ENCODE results near the gene FAM240A. TPM values are rescaled to one million over a fixed set of nuclear protein-coding genes. Genes with fewer than 3 reads are reported as not detected.

The FAM240A gene
- total RNA-seq, 1 donor from 2014 or later = not detected

GRCh38 chr3:46662771-46663551, 50.6 kb downstream of the FAM240A start:
- peak; percentile 38 for DNase-seq (ENCODE audit: low read depth)

DNA sequence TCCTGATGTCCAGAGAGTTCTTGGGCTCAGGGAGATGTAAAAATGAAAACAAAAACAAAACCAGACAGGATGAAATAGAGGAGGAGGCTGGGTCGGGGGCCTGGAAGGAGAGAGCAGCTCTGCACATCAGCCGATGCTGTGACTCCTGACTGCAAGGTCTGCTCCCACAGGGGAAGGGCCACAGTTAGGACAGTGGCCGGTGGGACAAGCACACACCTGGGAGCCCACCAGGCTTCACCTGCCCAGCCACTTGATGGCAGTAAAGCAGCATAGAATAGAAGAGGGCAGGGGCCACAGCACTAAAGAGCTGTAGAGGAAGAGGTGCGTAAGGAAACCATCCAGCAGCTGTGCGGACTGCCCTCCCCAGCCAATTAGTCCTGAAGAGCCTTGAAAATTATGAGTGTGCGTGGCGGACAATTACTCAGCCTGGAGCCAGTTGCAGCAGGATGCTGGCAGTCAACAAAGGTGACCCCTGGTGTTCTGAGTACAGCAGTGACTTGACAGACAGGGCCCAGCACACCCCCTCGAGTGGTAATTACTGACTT, 51.3 kb downstream of the FAM240A start:
- DNase-seq (ENCODE audit: low read depth) = peak; percentile 55

- DNase-seq (ENCODE audit: low read depth) = no peak
Observed at GRCh38 chr3:46664188-46664970, 52.1 kb downstream of the FAM240A start.

- DNase-seq (ENCODE audit: low read depth) = no peak
Observed at GRCh38 chr3:46664971-46665762, 52.8 kb downstream of the FAM240A start.

DNA sequence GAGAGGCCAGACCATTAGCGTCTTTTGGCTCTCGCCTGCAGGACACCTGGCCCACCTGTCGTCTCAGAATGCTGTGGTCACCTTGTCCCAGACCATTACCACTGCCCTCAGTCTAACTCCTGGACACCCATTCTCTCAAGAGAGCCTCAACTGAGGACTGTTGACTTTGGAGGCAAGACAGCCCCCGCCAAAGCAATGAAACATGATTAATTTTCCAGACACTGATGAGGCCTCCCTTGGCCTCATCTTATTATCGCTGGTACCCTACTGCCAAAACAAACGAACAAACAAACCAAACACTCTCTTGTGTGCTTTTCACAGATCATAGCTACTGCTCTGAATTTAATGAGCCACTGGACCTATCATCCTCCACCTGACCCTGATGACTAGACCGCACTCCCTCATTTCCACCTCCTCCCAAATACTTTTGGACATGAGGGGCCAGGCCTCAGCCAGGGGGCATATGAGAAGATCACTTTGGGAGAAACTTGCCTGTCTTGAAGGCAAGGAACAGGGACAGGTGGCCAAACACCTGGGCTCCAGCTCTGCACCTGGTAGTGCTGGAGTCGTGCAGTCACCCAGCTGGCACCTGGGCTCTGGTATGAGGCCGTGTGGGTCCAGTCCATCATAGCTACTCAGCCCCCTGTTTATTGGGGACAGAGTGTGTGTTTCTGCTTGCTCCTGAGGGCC, 53.6 kb downstream of the FAM240A start:
- no peak for DNase-seq (ENCODE audit: low read depth)

GRCh38 chr3:46666453-46666845, 54.1 kb downstream of the FAM240A start:
- DNase-seq (ENCODE audit: low read depth) = no peak

DNA sequence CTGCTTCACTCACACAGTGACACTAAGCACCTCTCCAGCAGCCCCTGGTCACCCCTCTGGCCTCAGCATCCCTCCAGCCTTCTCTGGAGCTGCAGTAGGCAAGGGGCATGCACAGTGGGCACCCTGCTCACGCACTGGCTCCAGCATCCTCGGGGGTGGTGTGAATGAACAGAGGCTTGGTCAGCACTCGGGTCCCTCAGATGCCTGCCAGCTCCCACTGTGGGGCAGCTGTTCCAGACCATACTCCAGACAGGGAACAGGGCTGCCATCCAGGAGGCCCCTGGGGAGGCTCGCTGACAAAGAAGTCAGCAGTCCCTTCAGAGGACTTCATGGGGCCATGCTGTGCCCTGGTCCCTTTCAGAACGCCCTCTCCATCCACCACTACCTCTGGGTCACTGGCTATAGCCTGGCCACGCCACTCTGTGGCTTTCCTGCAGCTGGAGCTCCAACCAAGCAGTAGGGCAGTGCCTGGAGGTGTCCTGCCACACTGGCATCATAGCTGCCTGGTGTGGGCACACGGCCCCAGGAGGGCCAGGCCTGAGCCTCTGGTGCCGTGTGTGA, 54.8 kb downstream of the FAM240A start:
- no peak for DNase-seq (ENCODE audit: low read depth)

GRCh38 chr3:46667657-46668056, 55.3 kb downstream of the FAM240A start:
- no peak for DNase-seq (ENCODE audit: low read depth)

DNA sequence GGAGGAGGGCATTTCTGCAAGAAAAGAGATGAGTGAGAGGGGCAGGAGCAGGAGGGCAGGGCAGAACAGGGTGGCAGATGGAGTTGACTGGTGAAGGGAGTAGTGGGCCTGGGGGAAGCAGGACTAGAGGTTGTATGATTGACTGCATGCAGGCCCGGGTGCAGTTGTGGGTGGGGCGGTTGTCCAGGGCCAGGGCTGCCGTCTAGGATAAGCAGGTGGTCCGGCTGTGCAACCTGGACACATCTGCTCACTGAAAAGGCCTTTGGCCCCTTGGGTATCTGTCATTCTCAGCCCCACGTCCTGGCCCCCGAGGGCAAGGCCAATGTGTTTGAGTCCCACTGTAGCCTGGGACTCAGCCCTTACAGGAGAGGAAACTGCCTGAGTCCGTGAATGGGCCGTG, 55.8 kb downstream of the FAM240A start:
- no peak for DNase-seq (ENCODE audit: low read depth)

DNA sequence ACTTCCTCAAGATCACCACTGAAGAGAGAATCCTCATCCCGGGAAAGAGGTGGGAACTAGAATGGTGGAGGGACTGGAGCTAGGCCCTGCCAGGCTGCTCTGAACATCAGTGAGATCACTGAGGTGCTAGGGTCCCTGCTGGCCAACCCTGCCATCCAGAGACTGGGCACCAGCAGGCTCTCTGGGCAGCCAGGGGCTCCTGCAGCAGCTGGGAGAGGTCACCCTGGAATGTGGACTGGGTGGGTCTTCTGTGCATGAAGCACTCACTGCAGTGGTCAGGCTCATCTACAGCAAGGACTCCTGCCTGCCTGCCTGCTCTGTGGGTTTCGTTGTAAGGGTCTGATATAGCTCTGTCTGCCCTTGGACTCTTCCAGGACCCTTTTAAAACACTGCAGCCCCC, 56.3 kb downstream of the FAM240A start:
- no peak for DNase-seq (ENCODE audit: low read depth)

GRCh38 chr3:46669191-46669999, 57.1 kb downstream of the FAM240A start:
- DNase-seq (ENCODE audit: low read depth) = no peak

DNA sequence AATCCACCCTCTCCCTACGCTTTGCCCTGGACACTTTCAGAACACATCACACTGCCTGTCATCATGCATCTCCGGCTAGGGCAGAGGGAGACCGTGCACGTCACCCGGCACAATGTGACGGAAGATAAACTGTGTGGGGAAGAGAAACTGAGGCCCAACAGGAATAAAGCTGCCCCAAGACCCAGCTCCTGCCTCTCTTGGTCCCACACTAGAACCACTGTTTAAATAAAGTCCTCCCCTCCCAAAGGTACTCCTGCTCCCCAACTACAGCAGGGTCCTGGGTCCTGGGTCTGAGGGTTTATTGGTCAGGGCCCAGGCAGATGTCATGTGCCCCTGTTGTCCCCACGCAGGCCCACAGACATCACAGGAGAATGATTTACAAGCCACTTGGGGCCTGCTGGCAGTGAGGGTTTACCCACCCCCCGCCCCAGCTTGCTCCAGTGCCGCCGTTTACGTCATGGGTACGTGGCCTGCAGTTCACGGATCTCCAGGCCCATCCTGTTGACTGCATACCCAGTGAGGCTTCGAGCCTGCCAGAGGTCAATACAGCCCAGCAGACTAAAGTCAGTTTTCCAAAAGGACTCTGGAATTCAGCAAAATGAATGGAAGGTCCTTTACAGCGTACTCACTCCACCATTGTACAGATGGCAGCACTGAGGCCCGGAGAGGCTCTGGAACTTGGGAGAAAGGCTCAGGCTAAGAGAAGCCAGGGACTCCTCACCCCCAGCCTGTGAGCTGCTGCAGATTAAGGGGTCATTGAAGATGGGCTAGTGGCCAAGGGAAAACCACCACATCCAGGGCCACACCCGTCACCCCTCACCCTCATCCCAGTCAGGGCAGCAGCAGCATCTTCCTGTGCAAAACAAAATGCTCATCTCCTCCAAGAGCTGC, 57.9 kb downstream of the FAM240A start:
- no peak for DNase-seq (ENCODE audit: low read depth)

DNA sequence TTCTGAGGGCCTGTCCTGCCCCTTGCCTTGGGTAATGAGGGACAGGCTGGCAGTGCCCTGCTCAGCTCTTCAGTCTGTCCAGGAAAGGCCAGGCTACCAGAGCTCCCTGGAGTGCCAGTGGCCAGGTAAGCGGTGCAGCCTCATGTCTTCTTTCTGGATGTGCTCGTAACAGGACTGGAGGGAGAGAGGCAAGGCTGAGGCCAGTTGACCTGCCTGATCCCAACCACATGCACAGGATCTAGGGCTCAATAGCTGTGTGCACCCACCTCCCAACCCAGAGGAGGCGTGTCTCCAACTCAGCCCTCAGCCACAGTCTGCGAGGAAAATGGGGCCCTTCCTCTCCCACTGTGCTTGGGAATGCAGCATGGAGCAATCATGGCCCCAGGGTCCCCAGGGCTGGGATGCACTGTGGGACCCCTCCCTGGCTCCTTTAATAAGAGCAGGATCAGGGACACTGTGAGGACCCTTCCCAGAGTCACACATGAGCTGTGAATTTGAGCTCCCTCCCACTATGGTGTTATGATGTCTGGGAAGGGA, 58.6 kb downstream of the FAM240A start:
- DNase-seq (ENCODE audit: low read depth) = no peak

DNA sequence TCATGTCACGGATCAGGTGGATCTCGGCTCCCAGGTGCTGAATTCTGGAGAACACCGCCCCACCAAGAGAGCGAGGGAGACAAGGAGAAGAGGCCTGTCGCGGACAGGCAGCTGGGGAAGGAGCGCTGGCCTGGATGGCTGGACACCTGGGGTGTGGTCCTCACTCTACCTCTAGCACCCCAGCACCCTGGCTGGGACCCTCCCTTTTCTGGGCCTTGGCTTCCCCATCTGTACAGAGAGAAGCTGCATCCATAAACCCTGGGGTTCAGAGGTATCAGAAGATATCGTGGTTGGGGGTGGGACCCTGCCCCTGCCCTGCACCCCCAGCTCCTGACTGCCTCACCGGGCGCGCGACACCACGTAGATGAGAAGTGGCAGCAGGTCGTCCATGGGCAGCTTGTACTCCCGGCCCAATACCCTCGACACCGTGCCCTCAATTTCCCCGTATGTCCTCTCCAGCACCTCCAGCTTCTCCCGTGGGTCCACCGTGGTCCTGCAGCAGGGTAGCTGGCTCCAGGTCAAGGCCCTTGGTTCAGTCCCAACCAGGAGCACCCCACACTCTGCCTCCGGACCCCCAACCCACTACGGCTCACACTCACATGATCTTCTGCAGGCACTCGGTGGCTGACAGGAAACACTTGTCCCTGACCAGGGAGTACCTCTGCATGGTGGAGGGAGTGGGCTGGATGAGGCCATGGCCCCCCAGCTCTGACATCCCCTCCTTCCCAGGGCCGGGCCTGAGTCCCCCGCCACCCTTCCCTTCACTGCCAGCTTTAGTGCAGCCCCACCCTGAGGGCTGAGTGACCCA, 59.4 kb downstream of the FAM240A start:
- DNase-seq (ENCODE audit: low read depth) = no peak

DNA sequence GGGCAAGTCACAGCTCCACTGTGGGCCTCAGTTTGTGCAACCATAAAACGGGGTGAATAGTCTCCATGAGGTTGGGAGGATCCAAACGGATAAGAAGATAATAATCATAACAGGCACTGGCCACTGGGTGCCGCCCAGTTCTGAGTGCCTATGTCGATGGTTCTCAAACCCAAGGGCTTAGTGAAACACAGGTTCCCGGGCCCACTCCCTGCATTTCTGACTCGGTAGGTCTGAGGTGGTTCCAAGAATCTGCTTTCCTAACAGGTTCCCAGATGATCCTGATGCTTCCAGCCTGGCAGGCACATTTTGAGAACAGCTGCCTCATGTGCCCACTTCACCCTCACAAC, 60.0 kb downstream of the FAM240A start:
- DNase-seq (ENCODE audit: low read depth) = no peak

- DNase-seq (ENCODE audit: low read depth) = no peak
Observed at GRCh38 chr3:46673151-46674030, 61.1 kb downstream of the FAM240A start.

All from renal cortical epithelial cell (primary cell).